HG02798 (cell line): ENCODE measurements around the gene PARP3.

Source experiments
- ATAC-seq: cut with Tn5 transposase; IDR thresholded peaks from one replicate; pipeline ENCODE4 v1.9.1; 2021; ENCODE audit warnings: mild to moderate bottlenecking; ENCODE audit not compliant: unreplicated experiment, poor library complexity

The PARP3 gene

GRCh38 chr3:51963951-51964451 is 21.8 kb downstream of the PARP3 start:
- ATAC-seq, result no peak

- no peak for ATAC-seq
Observed at GRCh38 chr3:51964521-51964920, 22.4 kb downstream of the PARP3 start.

- no peak for ATAC-seq
Observed at GRCh38 chr3:51966016-51966415, 23.9 kb downstream of the PARP3 start.

GRCh38 chr3:51966486-51966885 is 24.3 kb downstream of the PARP3 start:
- ATAC-seq, result no peak

GRCh38 chr3:51966922-51967383 is 24.8 kb downstream of the PARP3 start:
- peak; percentile 11 for ATAC-seq

- ATAC-seq, result peak; percentile 55
Observed at GRCh38 chr3:51967384-51968169, 25.4 kb downstream of the PARP3 start, which contains the start of gene PCBP4. Gene PCBP4, minus strand, starts transcription at chr3:51967454. Its CDS starts 6,214 bp downstream, at chr3:51961240.

GRCh38 chr3:51968170-51968775 is 26.1 kb downstream of the PARP3 start:
- no peak for ATAC-seq

- ATAC-seq, result no peak
Observed at GRCh38 chr3:51968883-51969678, 26.9 kb downstream of the PARP3 start.

- ATAC-seq, result no peak
Observed at GRCh38 chr3:51969841-51970240, 27.7 kb downstream of the PARP3 start.

- ATAC-seq, result no peak
Observed at GRCh38 chr3:51970606-51971300, 28.6 kb downstream of the PARP3 start.

- ATAC-seq, result no peak
Observed at GRCh38 chr3:51971350-51971749, 29.2 kb downstream of the PARP3 start.

- no peak for ATAC-seq
Observed at GRCh38 chr3:51974277-51974962, 32.3 kb downstream of the PARP3 start.

GRCh38 chr3:51974963-51975851 is 33.0 kb downstream of the PARP3 start, which contains the start of gene ABHD14A:
Gene ABHD14A, plus strand, starts transcription at chr3:51975064. Its CDS starts 72 bp downstream, at chr3:51975136.
- peak; percentile 68 for ATAC-seq

GRCh38 chr3:51975852-51976549 is 33.8 kb downstream of the PARP3 start:
- ATAC-seq, result no peak

- ATAC-seq, result no peak
Observed at GRCh38 chr3:51977446-51978142, 35.4 kb downstream of the PARP3 start.

- ATAC-seq, result no peak
Observed at GRCh38 chr3:51978143-51978502, 36.0 kb downstream of the PARP3 start.

GRCh38 chr3:51980253-51980652 is 38.1 kb downstream of the PARP3 start:
- ATAC-seq, result no peak
